NCI-H1436 (cell line): ENCODE results near the gene TBL3.

ENCODE experiments used
- DNase-seq: peaks from one replicate; lab custom pipeline; 2025; lab: John Stamatoyannopoulos, UW

TBL3 gene

GRCh38 chr16:1964506-1965395 is 7.1 kb upstream of the TBL3 start, which contains the start of gene RPS2:
Gene RPS2 (minus strand): TSS chr16:1964826. CDS start chr16:1964625, 201 bp downstream.
- DNase-seq, result peak; percentile 97

- no peak for DNase-seq
Measured at GRCh38 chr16:1965396-1966001, 6.4 kb upstream of the TBL3 start.

GRCh38 chr16:1966460-1966859 is 5.4 kb upstream of the TBL3 start, which contains the start of gene RNF151:
Gene RNF151 (plus strand): TSS chr16:1966856. CDS start chr16:1966882, 26 bp downstream.
- DNase-seq, result no peak

- DNase-seq, result no peak
Measured at GRCh38 chr16:1968146-1968953, 3.5 kb upstream of the TBL3 start.

GRCh38 chr16:1972490-1972877 is 631 bp downstream of the TBL3 start:
- DNase-seq, result no peak

GRCh38 chr16:1973461-1974156 is 1.8 kb downstream of the TBL3 start:
- no peak for DNase-seq

GRCh38 chr16:1974157-1975070 is 2.6 kb downstream of the TBL3 start:
- DNase-seq, result no peak

GRCh38 chr16:1975432-1976215 is 3.8 kb downstream of the TBL3 start:
- no peak for DNase-seq

GRCh38 chr16:1976216-1976520 is 4.3 kb downstream of the TBL3 start:
- DNase-seq, result no peak

GRCh38 chr16:1976951-1977874 is 5.4 kb downstream of the TBL3 start:
- no peak for DNase-seq

- DNase-seq, result no peak
Measured at GRCh38 chr16:1977875-1978268, 6.0 kb downstream of the TBL3 start.

- DNase-seq, result no peak
Measured at GRCh38 chr16:1978476-1979120, 6.7 kb downstream of the TBL3 start.

- peak; percentile 25 for DNase-seq
Measured at GRCh38 chr16:1979271-1980029, 7.6 kb downstream of the TBL3 start.

- no peak for DNase-seq
Measured at GRCh38 chr16:1980030-1980769, 8.3 kb downstream of the TBL3 start.

- no peak for DNase-seq
Measured at GRCh38 chr16:1980770-1981087, 8.9 kb downstream of the TBL3 start.

- no peak for DNase-seq
Measured at GRCh38 chr16:1981398-1981836, 9.6 kb downstream of the TBL3 start, which contains the start of gene NOXO1. Gene NOXO1 (minus strand): TSS chr16:1981469. CDS start chr16:1981179, 290 bp downstream.

GRCh38 chr16:1982013-1982433 is 10.2 kb downstream of the TBL3 start:
- no peak for DNase-seq
